HL-60 (cell line): Measurements from ENCODE around the gene LBX2.

ENCODE experiments used
- DNase-seq, 2 experiments: peaks; one replicate each; pipeline ENCODE4 v3.0.0-alpha.2; 2010 to 2020; ENCODE audit warnings: low read depth in 1 of 2, low spot score in 1 of 2
- H3K27ac ChIP-seq: fragments of 250-450 bp; sonication (Bioruptor Pico); replicated peaks from 2 replicates; pipeline ENCODE4 v1.5.1; 2020; ENCODE audit warnings: mild to moderate bottlenecking, moderate library complexity
- H3K27me3 ChIP-seq: fragments of 250-450 bp; sonication (Bioruptor Pico); 2 replicates; pipeline ENCODE4 v1.5.1; 2021; ENCODE audit warnings: mild to moderate bottlenecking, moderate library complexity; ENCODE audit not compliant: insufficient read depth, poor library complexity, severe bottlenecking
- H3K4me3 ChIP-seq: replicated peaks from 2 replicates; pipeline ENCODE4 v1.5.1; 2011; ENCODE audit warnings: mild to moderate bottlenecking, control low read depth, low read length; ENCODE audit not compliant: insufficient read depth
- CTCF ChIP-seq: IDR thresholded peaks from one replicate; pipeline ENCODE4 v1.5.1; 2011; ENCODE audit warnings: low read length, control low read depth, inconsistent platforms; ENCODE audit not compliant: insufficient read depth
- GABPA ChIP-seq: IDR thresholded peaks from 2 replicates; pipeline ENCODE4 v1.6.1; 2012; ENCODE audit warnings: low read depth
- POLR2AphosphoS5 ChIP-seq: IDR thresholded peaks from 2 replicates; pipeline ENCODE4 v1.6.1; 2012; ENCODE audit warnings: low read depth
- REST ChIP-seq: IDR thresholded peaks from 2 replicates; pipeline ENCODE4 v1.6.1; 2012; ENCODE audit warnings: low read depth; ENCODE audit not compliant: insufficient replicate concordance
- SPI1 ChIP-seq: IDR thresholded peaks from 2 replicates; pipeline ENCODE4 v1.6.1; 2012; ENCODE audit warnings: low read depth, mild to moderate bottlenecking, borderline replicate concordance

Gene LBX2

GRCh38 chr2:74510272-74510671, 10.9 kb upstream of the LBX2 start:
- no peak overlapping the region for H3K27ac ChIP-seq
- no peak overlapping the region for H3K4me3 ChIP-seq
- H3K27me3 ChIP-seq, result peaks cover 35% of the 10 kb centered on the region
- TF ChIP-seq SPI1 (no peak), REST (no peak), GABPA (no peak), CTCF (no peak), POLR2AphosphoS5 (no peak)
- DNase-seq, result no peak

- no peak for DNase-seq
- TF ChIP-seq GABPA (no peak), SPI1 (no peak), POLR2AphosphoS5 (no peak), REST (no peak), CTCF (no peak)
- Histone ChIP-seq H3K4me3 (peak overlapping the region; percentile 83), H3K27ac (peak overlapping the region; percentile 96), H3K27me3 (peaks cover 21% of the 10 kb centered on the region)
These were observed 8.6 kb upstream of the LBX2 start for GRCh38 chr2:74507926-74508520.

- H3K27me3 ChIP-seq, result peaks cover 22% of the 10 kb centered on the region
- peak within 1 kb of the TSS; percentile 96 for H3K27ac ChIP-seq
- DNase-seq, result peak; percentile 93 to 98
These were observed 7.9 kb upstream of the LBX2 start, which contains the start of gene PCGF1 for GRCh38 chr2:74507145-74507925. Gene PCGF1, minus strand, starts transcription at chr2:74507695. Its CDS starts 27 bp downstream, at chr2:74507668.

More at GRCh38 chr2:74507145-74507925, 7.9 kb upstream of the LBX2 start, which contains the start of gene PCGF1:
- no peak for TF ChIP-seq REST
- TF ChIP-seq POLR2AphosphoS5, result peak; percentile 73; the same call in 1 of the 2 replicates
- peak; percentile 72 for TF ChIP-seq GABPA
- TF ChIP-seq SPI1, result no peak
- TF ChIP-seq CTCF, result no peak
- H3K4me3 ChIP-seq, result peak within 1 kb of the TSS; percentile 83
